Endothelial cell of hepatic sinusoid (primary cell): ENCODE results near the gene WDR44.
"Not testable (repeated sequence)": the region's sequence is repeated elsewhere in the genome, so short reads cannot be mapped to it uniquely, and the experiment has no call there.

ENCODE experiments used
- in situ Hi-C: cut with HindIII; loops from 2 replicates; pipeline ENCODE4 v1.10.0; 2017; ENCODE audit warnings: low sequenced_read_pairs

WDR44 gene

DNA sequence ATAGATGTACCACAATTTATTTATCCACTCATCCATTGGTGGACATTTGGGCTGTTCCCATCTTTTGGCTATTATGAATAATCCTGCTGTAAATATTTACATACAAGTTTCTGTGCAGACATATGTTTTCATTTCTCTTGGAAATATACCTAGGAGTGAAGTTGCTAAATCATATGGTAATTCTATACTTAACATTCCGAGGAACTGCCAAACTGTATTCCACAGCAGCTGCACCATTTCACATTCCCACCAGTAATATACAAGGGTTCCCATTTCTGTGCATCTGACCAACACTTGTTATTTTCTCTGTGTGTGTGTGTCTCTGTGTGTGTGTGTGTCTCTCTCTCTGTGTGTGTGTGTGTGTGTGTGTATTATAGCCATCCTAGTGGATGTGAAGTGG, 134.3 kb downstream of the WDR44 start:
- in situ Hi-C loops: no loop called here

DNA sequence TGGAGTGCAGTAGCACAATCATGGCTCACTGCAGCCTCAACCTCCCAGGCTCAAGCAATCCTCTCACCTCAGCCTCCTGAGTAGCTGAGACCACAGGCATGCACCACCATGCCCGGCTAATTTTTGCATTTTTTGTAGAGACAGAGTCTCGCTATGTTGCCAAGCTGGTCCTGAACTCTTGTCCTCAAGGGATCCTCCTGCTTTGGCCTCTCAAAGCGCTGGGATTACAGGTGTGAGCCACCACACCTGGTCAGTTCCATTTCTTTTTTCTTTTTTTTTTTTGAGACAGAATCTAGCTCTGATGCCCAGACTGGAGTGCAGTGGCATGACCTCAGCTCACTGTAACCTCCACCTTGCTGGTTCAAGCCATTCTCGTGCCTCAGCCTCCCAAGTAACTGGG, 136.5 kb downstream of the WDR44 start:
- in situ Hi-C loops: not testable (repeated sequence)

DNA sequence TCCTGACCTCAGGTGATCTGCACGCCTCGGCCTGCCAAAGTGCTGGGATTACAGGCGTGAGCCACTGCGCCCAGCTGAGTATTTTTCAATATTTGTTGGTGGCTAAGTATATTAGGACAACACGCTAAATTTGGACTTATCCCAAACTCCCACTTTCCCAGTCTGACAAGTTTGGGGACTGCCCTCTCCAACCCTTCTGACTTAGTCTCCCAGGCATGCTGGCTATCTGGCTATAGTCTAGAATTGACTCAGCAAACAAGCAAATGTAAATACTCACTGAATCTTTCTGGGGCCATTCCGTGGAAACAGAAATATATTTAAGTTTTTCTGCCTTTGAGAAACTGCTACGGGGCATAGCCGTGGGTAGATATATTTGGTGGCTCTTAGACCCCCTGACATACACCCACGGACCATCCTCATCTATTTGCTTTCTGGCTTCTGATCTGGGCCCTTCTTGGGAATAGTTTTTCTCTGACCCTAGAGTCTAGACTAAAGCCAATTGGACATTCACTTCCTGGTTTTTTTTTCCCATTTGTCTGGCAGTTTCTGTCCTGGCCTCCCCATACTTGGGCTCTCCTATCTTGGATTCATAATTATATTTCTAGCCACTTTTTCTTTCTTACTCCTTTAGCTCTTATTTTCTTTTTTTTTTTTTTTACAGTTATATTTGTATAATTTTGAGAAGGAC, 138.5 kb downstream of the WDR44 start:
- in situ Hi-C loops: no loop called here

DNA sequence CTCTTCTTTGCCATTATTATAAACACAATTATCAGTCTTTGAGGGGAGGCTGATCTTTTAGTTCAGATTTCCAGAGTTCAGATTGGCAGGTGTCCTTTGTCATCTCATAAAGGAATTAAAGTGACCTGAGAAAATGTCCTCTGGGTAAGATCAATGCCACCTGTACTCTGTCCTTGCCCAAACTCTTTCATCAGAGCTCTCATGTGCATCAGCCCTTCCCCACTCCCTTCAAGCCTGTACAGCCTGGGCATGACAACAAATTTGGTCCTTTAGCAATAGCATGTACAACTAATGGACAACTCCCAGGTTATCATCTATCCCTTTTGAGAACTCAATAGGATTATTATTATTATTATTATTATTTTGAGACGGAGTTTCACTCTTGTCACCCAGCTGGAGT, 140.8 kb downstream of the WDR44 start:
- in situ Hi-C loops: not testable (repeated sequence)

DNA sequence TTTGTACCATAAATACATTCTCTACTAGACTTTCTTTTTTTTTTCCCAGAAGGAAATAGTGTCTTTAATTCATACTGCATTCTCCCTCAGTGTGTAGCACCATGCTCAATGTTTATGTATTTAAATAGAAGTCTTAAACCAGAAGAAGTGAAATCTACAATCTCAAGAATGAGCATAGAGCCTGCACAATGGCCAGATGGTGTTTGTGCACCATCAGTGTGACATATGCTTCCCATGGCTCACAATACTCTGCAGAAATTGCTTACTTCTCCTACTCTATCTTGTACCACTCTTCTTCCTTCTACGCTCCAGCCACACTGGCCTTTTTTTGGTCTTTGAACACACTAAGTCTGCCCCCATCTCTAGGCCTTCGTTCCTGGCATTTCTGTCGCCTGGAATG, 147.1 kb downstream of the WDR44 start:
- in situ Hi-C loops: no loop called here

DNA sequence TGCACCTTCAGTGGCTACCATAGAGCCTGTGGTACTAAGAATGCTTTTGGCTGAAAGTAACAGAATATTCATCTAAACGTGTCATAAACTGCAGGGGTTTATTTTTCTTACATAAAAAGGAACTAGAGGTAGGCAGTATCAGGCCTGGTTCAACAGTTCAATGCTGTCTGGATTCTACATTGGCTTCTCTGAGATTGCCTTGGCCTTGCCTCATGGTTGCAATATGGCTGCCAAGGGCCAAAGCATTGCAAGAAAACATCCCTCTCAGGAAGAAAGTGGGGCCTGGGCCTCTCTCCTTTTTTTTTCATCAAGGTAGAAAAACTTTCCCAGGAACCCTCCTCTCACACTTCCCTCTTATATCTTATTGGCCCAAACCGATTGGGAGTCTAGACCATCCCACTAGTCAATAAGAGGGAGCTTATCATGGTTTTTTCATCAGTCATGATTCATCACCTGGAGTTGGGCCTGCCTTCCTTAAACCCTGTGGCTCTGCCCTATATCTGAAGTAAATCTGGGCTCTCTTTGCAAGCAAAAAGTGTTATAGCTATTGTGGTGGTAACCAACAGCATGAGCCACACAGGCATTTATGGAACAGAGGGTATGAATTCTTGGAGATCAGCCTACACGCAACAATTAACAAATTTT, 147.9 kb downstream of the WDR44 start:
- in situ Hi-C loops: no loop called here

DNA sequence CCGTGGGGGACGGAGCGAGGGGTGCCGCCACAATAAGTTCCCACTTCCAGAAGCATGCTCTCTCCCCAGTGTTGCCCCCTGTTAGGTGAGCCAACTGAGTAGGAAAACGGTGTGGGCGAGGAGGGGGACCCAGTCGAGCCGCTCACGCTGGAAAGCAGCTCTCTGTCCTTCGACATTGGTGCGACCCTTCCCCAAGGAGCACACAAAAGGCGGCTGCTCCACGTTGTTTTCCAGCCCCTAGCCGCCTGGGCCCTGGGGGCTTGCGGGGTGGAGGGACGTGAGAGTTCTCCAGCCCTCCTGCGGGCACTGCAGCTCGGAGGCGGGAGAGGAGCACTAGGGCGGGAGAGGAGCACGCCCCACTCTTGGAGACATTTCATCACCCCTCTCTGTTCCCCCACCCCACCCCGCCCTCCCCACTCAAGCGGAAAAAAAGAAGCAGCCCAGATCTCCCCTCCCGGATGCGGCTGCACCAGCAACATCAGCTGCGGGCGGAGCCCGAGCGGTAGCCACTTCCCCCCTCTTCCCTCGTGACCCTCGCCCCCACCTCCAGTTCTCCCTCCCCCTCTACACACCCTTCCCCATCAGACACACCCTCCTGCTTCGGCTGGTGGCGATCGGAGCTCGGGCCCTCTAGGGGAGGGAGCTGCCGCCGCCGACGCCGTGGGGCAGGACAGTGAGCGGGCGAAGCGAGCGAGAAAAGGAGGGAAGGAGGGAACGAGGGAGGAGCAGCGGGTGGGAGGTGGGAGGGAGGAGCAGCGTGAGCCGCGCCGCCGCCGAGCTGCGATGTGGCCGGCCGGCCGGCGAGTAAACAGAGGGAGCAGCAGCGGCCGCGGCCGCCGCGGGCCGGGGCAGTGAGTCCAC, 149.4 kb downstream of the WDR44 start, which contains the start of gene DOCK11:
Gene DOCK11, plus strand, starts transcription at position 755 of the 861 bp plus-strand sequence. CDS start 157 bp downstream, outside the sequence.
- in situ Hi-C loops: no loop called here

DNA sequence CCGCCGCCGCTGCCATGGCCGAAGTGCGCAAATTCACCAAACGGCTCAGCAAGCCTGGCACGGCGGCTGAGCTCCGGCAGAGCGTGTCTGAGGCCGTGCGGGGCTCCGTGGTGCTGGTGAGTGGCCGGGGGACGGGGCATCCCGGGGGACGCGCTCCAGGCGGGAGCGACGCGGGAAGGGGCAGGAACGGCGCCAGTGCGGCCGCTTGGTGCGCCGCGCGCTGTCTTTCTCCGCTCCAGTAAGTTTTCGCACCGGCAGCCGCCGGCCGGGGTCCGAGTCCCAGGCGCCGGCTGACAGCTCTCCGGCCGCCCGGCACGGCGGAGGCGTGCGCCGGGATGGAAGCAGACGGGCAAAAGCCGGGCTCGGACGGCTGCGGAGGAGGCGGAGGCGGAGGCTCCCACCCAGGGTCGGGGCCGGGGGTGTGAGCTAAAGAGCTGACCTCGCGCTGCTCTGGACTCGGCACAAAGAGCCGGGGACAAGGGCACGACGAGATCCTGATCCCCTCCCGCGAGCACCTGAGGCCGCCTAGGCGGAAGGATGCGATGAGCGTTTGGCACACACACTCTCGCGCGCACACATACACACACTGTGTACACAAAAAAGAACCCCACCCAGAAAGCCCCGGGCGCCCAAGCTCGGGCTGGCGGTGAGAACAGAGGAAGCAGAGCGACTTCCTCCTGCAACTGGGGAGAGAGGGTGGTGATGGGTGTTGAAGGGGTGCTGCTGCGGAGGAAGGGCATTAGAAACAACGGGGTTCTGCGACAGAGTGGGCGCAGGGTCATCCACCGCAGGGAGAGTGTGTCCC, 150.3 kb downstream of the WDR44 start:
- in situ Hi-C loops: no loop called here

DNA sequence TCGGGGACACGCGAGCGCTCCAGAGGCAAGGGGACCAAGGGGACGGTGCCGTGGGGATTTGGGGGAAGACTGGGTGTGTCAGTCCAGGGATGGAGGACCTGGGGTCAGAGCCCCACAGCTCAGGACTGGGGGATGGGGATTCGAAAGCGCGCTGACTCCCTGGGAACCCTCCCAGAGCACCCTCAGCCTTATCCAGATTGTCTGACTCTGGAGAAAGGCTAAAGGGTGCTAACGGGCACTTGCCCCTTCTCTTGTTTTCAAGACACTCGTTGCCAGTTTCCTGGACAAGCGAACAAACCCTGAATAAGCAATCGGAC, 150.8 kb downstream of the WDR44 start:
- in situ Hi-C loops: no loop called here

DNA sequence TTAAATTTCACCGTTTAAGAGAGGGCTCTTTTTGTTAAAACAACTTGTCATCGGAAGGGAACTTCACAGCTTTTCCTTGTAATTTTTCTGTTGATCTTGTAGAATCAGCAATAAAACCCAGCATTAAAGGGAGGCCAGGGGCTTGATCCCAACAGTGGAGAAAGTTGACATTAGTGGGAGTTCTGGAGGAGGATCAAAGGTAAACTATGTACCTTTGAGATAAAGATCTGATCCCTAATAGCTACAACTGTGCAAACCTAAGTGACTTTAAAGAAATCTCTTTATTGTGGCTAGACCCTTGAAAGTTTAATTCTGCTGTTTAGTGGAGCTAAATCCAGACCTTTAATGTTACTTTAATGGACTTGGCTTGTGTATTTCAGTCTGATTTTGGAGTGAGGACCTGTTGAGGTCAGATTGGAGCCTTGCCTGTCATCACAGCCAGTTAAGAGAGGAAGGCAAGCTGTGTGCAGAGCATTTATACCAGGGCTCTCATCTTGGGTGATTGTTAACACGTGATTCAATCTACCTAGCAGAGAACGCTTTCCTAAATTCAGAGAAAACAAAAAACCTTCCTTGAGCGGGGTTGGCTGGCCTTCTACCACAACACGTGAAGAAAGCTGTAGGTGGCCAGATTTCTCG, 151.4 kb downstream of the WDR44 start:
- in situ Hi-C loops: no loop called here

DNA sequence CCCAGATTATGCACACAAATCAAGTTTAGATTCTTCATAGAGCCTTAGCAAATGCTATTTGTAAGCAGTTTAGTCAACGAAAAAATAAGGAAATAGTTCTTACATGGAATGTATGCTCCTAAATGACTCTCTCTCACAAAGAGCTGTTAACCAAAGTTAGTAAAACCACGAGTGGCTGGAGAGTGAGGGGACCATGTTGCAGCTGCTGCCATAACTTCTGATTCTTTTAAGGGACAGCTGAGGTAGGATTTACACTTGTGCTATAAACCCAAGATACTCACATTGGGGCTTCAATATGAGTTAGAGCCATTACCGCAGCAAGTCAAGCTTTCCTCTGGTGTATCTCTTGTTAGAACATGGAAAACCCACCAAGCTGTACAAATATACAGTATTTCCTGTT, 152.4 kb downstream of the WDR44 start:
- in situ Hi-C loops: no loop called here

DNA sequence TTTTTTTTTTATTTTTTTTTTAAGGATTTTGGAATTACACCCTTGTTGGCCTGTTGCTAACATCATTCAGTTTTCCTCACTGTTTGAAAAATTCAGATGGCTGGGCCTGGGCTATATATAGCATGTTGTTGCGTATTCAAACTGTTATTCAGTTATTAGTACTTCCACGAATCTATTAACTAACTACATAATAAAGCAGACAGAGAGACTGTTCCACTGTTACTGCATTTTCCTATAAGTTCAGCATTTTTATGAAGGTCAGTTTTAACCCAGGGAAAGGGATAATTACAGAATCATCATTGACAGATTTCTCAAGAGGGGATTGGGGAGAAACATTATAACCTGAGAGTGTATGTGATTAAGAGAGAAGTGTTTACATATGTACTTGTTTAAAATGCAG, 152.8 kb downstream of the WDR44 start:
- in situ Hi-C loops: no loop called here

DNA sequence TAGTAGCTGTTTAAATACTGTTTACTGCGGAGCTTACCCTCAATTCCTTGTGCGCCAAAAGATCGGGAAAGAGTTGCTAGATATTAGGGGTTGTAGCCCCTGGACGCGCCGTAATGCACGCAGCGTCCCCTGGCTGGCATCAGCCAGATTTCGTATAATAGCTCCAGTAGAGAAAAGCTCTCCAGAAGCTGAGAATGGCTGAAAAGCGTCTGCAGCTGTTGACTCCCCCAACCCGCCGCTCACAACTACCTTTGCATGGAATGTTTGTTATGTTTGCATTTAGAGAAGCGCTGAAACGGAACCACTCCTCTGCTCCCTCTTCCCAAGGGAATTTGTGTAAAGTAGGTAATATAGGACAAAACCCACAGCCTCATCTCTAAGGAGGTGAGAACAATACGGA, 153.4 kb downstream of the WDR44 start:
- in situ Hi-C loops: no loop called here
